H1 (cell line): ENCODE measurements around the gene XRN2. TPM values are rescaled to one million over a fixed set of nuclear protein-coding genes. Genes with fewer than 3 reads are reported as not detected.

Experiments
- CTCF ChIA-PET: fragments of 300-600 bp; sonication (Branson Sonifier 250); formaldehyde crosslinking; loops from one replicate; lab custom pipeline; 2021; ENCODE audit not compliant: partially characterized antibody; lab: Charles Lee
- POLR2A ChIA-PET: fragments of 300-600 bp; sonication (Branson Sonifier 250); formaldehyde crosslinking; loops from one replicate; lab custom pipeline; 2021; ENCODE audit warnings: inconsistent platforms; ENCODE audit not compliant: partially characterized antibody; lab: Charles Lee
- DNase-seq, 2 experiments: peaks; one replicate each; pipeline versions ENCODE4 v3.0.0 to v3.0.0-alpha.2; 2010 to 2022; ENCODE audit warnings: low spot score in 2 of 2, low read depth in 1 of 2, mixed read lengths in 1 of 2
- FAIRE-seq: peaks from 2 replicates; lab custom pipeline; 2011; peaks lifted over from hg19 to GRCh38; lab: Jason Lieb, UNC
- H2AFZ ChIP-seq: 2 replicates; pipeline ENCODE4 v1.8.1; 2012; ENCODE audit warnings: low read length, inconsistent platforms
- H2AK5ac ChIP-seq: 2 replicates; pipeline ENCODE4 v1.6.1; 2013; ENCODE audit warnings: low read depth, low read length
- H2BK120ac ChIP-seq: replicated peaks from 2 replicates; pipeline ENCODE3; 2013; ENCODE audit warnings: low read depth, low read length, inconsistent platforms
- H2BK12ac ChIP-seq: 2 replicates; pipeline ENCODE4 v1.6.1; 2013; ENCODE audit warnings: low read depth, low read length
- H2BK15ac ChIP-seq: 2 replicates; pipeline ENCODE4 v1.6.1; 2013; ENCODE audit warnings: low read length
- H2BK20ac ChIP-seq: 2 replicates; pipeline ENCODE4 v1.6.1; 2013; ENCODE audit warnings: low read length
- H2BK5ac ChIP-seq: 2 replicates; pipeline ENCODE4 v1.6.1; 2013; ENCODE audit warnings: low read depth, low read length
- H3K14ac ChIP-seq: 2 replicates; pipeline ENCODE4 v1.6.1; 2013; ENCODE audit warnings: inconsistent platforms; ENCODE audit not compliant: insufficient read length
- H3K18ac ChIP-seq: 2 replicates; pipeline ENCODE4 v1.6.1; 2013; ENCODE audit warnings: low read length; ENCODE audit errors: extremely low read depth
- H3K23ac ChIP-seq: 2 replicates; pipeline ENCODE4 v1.6.1; 2013; ENCODE audit warnings: inconsistent platforms; ENCODE audit not compliant: insufficient read length
- H3K23me2 ChIP-seq: 2 replicates; pipeline ENCODE4 v1.6.1; 2013; ENCODE audit warnings: low read depth, low read length
- H3K27ac ChIP-seq: 2 replicates; pipeline ENCODE4 v1.6.1; 2011; ENCODE audit warnings: low read depth, low read length, inconsistent platforms
- H3K27me3 ChIP-seq, 4 experiments: replicated peaks in 1 of 4; 1 replicate in 1 of 4; 2 replicates in 3 of 4; pipeline versions ENCODE4 v1.6.1 to v1.8.1; 2011 to 2013; ENCODE audit warnings: low read length in 3 of 4, mild to moderate bottlenecking in 3 of 4, inconsistent platforms in 2 of 4, mixed read lengths in 2 of 4, moderate library complexity in 1 of 4; ENCODE audit not compliant: control insufficient read depth in 3 of 4, insufficient read depth in 3 of 4; ENCODE audit errors: extremely low read depth in 1 of 4
- H3K36me3 ChIP-seq, 4 experiments: 2 replicates each; pipeline versions ENCODE4 v1.6.1 to v1.8.1; 2011 to 2013; ENCODE audit warnings: mild to moderate bottlenecking in 4 of 4, low read length in 3 of 4, moderate library complexity in 2 of 4, control low read depth in 1 of 4, inconsistent platforms in 1 of 4; ENCODE audit not compliant: insufficient read depth in 4 of 4, control insufficient read depth in 2 of 4
- H3K4ac ChIP-seq: replicated peaks from 2 replicates; pipeline ENCODE3; 2013; ENCODE audit warnings: low read length, low read depth, mixed read lengths, inconsistent platforms; ENCODE audit not compliant: insufficient read length
- H3K4me1 ChIP-seq, 4 experiments: replicated peaks in 1 of 4; 1 replicate in 1 of 4; 2 replicates in 3 of 4; pipeline versions ENCODE4 v1.6.1 to v1.8.1; 2011 to 2013; ENCODE audit warnings: low read length in 3 of 4, inconsistent platforms in 2 of 4, mixed read lengths in 1 of 4; ENCODE audit not compliant: insufficient read depth in 4 of 4, control insufficient read depth in 3 of 4
- H3K4me2 ChIP-seq, 2 experiments: 2 replicates each; pipeline versions ENCODE4 v1.6.1 to v1.8.1; 2011 to 2013; ENCODE audit warnings: low read depth in 2 of 2, low read length in 2 of 2, control low read depth in 1 of 2, inconsistent platforms in 1 of 2, mild to moderate bottlenecking in 1 of 2; ENCODE audit not compliant: insufficient read depth in 1 of 2
- H3K4me3 ChIP-seq, 4 experiments: fragments of 200-600, 300-600 bp in 1 of 4; sonication (generic), shearing (Covaris generic), sonication (Bioruptor Twin) in 1 of 4; 2 replicates each; pipeline versions ENCODE4 v1.5.1 to v1.8.1; 2011 to 2016; ENCODE audit warnings: low read length in 4 of 4, low read depth in 3 of 4, control low read depth in 2 of 4, inconsistent platforms in 2 of 4, mild to moderate bottlenecking in 2 of 4, mixed read lengths in 1 of 4, moderate library complexity in 1 of 4; ENCODE audit not compliant: insufficient read depth in 2 of 4; ENCODE audit errors: extremely low read depth in 1 of 4
- H3K56ac ChIP-seq: replicated peaks from 2 replicates; pipeline ENCODE3; 2013; ENCODE audit warnings: low read depth, mild to moderate bottlenecking, mixed read lengths, low read length, inconsistent platforms; ENCODE audit not compliant: insufficient read length
- H3K79me1 ChIP-seq: 2 replicates; pipeline ENCODE4 v1.6.1; 2013; ENCODE audit warnings: low read depth, low read length, control low read depth
- H3K79me2 ChIP-seq, 2 experiments: 2 replicates each; pipeline versions ENCODE4 v1.6.1 to v1.8.1; 2012 to 2013; ENCODE audit warnings: low read length in 2 of 2, mild to moderate bottlenecking in 2 of 2, inconsistent platforms in 1 of 2; ENCODE audit not compliant: insufficient read depth in 2 of 2, control insufficient read depth in 1 of 2
- H3K9ac ChIP-seq, 4 experiments: replicated peaks in 1 of 4; 1 replicate in 1 of 4; 2 replicates in 3 of 4; pipeline versions ENCODE4 v1.6.1 to v1.8.1; 2011 to 2013; ENCODE audit warnings: low read depth in 3 of 4, low read length in 3 of 4, control low read depth in 2 of 4, mild to moderate bottlenecking in 2 of 4, moderate library complexity in 2 of 4, inconsistent platforms in 1 of 4; ENCODE audit errors: extremely low read depth in 1 of 4
- H3K9me3 ChIP-seq, 2 experiments: 2 replicates each; pipeline versions ENCODE4 v1.6.1 to v1.8.1; 2012 to 2013; ENCODE audit warnings: mild to moderate bottlenecking in 2 of 2, moderate library complexity in 2 of 2, control low read depth in 1 of 2, inconsistent platforms in 1 of 2, low read depth in 1 of 2, low read length in 1 of 2, mixed read lengths in 1 of 2; ENCODE audit not compliant: insufficient read depth in 2 of 2
- H4K20me1 ChIP-seq, 2 experiments: replicated peaks in 1 of 2; 2 replicates each; pipeline versions ENCODE3 to v1.8.1; 2011 to 2013; ENCODE audit warnings: inconsistent platforms in 2 of 2, low read length in 2 of 2, mild to moderate bottlenecking in 1 of 2; ENCODE audit not compliant: insufficient read depth in 2 of 2, control insufficient read depth in 1 of 2
- H4K5ac ChIP-seq: 2 replicates; pipeline ENCODE4 v1.6.1; 2013; ENCODE audit warnings: low read length, low read depth, mixed read lengths, inconsistent platforms; ENCODE audit not compliant: insufficient read length
- H4K8ac ChIP-seq: 2 replicates; pipeline ENCODE4 v1.8.0; 2013; ENCODE audit warnings: mild to moderate bottlenecking, moderate library complexity, low read length, inconsistent platforms; ENCODE audit not compliant: insufficient read depth; ENCODE audit errors: extremely low read depth
- H4K91ac ChIP-seq: replicated peaks from 2 replicates; pipeline ENCODE3; 2013; ENCODE audit warnings: low read length, mixed read lengths, inconsistent platforms; ENCODE audit not compliant: insufficient read length
- TBP ChIP-seq: IDR thresholded peaks from 2 replicates; pipeline ENCODE4 v1.6.1; 2011; ENCODE audit warnings: low read depth, low read length, improper control_type of control experiment
- WGBS, 2 experiments: shearing (Covaris generic) in 1 of 2; methylation state at CpG; one replicate each; pipeline versions ENCODE4 v1.1.6 to v1.1.7; 2013 to 2015; ENCODE audit warnings: low lambda C conversion rate in 2 of 2, mixed read lengths in 2 of 2, inconsistent platforms in 1 of 2, low coverage in 1 of 2, missing lambda C conversion rate in 1 of 2; ENCODE audit not compliant: insufficient replicate concordance in 2 of 2, insufficient coverage in 1 of 2, insufficient read length in 1 of 2; ENCODE audit errors: extremely low coverage in 1 of 2, missing lambda C conversion rate in 1 of 2; 5-methylcytosine and 5-hydroxymethylcytosine counted together
- polyA plus RNA-seq, 7 experiments: library from polyadenylated mRNA; depleted of rRNA in 3 of 7; stranded (reverse) in 5 of 7; unstranded in 2 of 7; fragments of >200 nt in 5 of 7; fragments of 200-250 nt in 2 of 7; gene quantifications; 1 replicate in 5 of 7; 2 replicates in 1 of 7; 4 replicates in 1 of 7; pipeline versions ENCODE4 v1.2.1 to v1.2.3, GENCODE V29; 2011 to 2013; ENCODE audit warnings: missing spikeins in 2 of 7, mixed read lengths in 2 of 7
- total RNA-seq: library from RNA; stranded (reverse); fragmentation: NEBNext Ultra II Directional; extraction: Animal tissue kit (Norgen Biotek cat#: 25700); gene quantifications from 2 replicates; pipeline ENCODE4 v1.2.1, GENCODE V29; 2021

Gene XRN2
- total and polyA plus RNA-seq, 2 of the 8 experiments (the other 6 are each of a cell fraction or from before 2014, with no cell fraction given): 60.3 to 139 TPM

DNA sequence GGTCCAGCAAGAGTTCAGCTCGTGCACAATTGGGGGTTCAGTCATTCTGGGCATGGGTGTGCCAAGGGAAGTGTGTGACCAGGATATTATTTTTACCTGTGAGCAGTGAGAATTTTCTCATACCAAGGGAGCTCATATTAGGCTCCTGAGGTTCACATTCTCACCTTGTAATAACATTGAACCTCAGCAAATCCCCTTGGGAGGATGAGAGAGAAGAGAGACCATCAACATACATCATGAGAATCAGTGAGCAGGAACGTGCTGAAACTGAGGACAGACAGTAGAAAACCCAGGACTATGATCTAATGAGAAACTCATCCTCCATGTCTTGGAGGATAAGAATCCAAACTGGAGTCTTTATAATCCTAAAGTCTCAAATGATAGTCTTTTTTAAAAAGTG lies 33.4 kb upstream of the XRN2 start:
- no peak overlapping the region for H3K18ac ChIP-seq
- H4K20me1 ChIP-seq: no peaks in the 10 kb centered on the region
- no peak overlapping the region for H2AFZ ChIP-seq
- no peak overlapping the region for H4K5ac ChIP-seq
- no peak overlapping the region for H2BK20ac ChIP-seq
- no peaks in the 10 kb centered on the region for H3K27me3 ChIP-seq
- H2BK12ac ChIP-seq: no peak overlapping the region
- H3K4ac ChIP-seq: no peak overlapping the region
- H3K4me1 ChIP-seq: no peaks in the 10 kb centered on the region; a peak in 1 of 7 replicates
- H3K56ac ChIP-seq: no peak overlapping the region
- no peak overlapping the region for H3K23ac ChIP-seq
- FAIRE-seq (no peak), DNase-seq (no peak)
- peaks cover 8 to 11% of the 10 kb centered on the region in 2 experiments; a peak in 2 of 4 replicates for H3K9me3 ChIP-seq
- no peaks in the 10 kb centered on the region for H3K36me3 ChIP-seq
- no peak overlapping the region for H4K8ac ChIP-seq
- H3K4me3 ChIP-seq: no peak overlapping the region
- H3K23me2 ChIP-seq: no peaks in the 10 kb centered on the region
- TF ChIP-seq TBP: no peak
- H4K91ac ChIP-seq: no peak overlapping the region
- no peak overlapping the region for H3K14ac ChIP-seq
- no peak overlapping the region for H2BK15ac ChIP-seq
- H3K27ac ChIP-seq: no peak overlapping the region
- H3K4me2 ChIP-seq: no peak overlapping the region
- 84% methylated on average over 2 of the region's 2 CpGs; no CpG with 5 or more reads in 1 of the 2 experiments for WGBS, 2 experiments
- POLR2A ChIA-PET: no interaction called here
- no peaks in the 10 kb centered on the region for H3K79me1 ChIP-seq
- no peak overlapping the region for H3K9ac ChIP-seq
- no peak overlapping the region for H2BK120ac ChIP-seq
- no peak overlapping the region for H2AK5ac ChIP-seq
- no peak overlapping the region for H2BK5ac ChIP-seq
- CTCF ChIA-PET: interaction anchor here (1.5 kb wide), 1 partner anchor 34 kb away, joined by 6 read pairs; no protein-coding TSS in a partner anchor
- no peaks in the 10 kb centered on the region for H3K79me2 ChIP-seq
